GM18907 (cell line): Measurements from ENCODE around the gene RAD51B.

ENCODE experiments used
- ATAC-seq: cut with Tn5 transposase; IDR thresholded peaks from one replicate; pipeline ENCODE4 v1.9.1; 2021; ENCODE audit warnings: mild to moderate bottlenecking, moderate library complexity; ENCODE audit not compliant: unreplicated experiment

RAD51B gene

GRCh38 chr14:68714991-68715924, 895.7 kb downstream of the RAD51B start:
- no peak for ATAC-seq

GRCh38 chr14:68716698-68717097, 897.1 kb downstream of the RAD51B start:
- ATAC-seq = no peak

DNA sequence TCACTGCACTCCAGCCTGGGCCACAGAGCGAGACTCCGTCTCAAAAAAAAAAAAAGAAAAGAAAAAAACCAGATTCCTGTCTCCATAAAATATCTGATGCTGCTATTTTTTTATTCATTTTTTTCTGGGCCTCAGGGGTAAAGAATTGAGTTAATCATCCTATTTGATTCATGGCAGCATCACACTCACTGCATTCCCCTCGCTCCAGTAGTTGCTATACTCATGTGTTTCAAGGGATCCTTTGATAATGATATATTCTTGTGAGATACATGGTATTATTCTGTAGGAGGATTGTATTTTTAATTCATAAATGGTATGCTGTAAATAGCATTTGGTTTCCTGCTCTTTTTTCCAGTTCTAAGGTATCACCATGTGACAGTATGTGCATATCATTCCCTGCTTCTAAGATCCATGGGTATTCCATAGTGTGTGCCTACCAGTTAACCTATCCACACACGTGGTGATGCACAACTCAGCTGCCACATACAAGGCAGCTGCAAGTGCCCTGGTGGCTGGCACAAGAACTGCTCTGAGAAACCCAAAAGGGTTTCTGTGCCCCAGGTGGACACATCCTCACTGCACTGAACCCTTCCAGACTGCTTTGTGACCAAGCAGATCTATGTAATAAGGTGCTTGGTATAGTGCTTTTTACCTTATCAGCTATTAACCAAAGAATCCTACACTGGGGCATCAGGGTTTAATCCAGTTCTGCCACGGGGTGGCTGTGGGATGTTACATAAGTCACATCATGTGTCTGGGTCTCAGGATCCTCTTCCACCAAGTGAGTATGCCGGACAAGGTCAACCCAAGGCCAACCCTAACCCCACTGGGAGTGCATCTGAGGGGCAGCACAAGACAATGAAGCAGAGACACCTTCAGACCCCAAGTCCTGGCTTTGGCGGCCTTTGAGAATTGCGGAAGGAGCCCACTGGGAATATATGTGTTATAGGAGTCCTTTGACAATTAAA, 898.7 kb downstream of the RAD51B start:
- no peak for ATAC-seq

DNA sequence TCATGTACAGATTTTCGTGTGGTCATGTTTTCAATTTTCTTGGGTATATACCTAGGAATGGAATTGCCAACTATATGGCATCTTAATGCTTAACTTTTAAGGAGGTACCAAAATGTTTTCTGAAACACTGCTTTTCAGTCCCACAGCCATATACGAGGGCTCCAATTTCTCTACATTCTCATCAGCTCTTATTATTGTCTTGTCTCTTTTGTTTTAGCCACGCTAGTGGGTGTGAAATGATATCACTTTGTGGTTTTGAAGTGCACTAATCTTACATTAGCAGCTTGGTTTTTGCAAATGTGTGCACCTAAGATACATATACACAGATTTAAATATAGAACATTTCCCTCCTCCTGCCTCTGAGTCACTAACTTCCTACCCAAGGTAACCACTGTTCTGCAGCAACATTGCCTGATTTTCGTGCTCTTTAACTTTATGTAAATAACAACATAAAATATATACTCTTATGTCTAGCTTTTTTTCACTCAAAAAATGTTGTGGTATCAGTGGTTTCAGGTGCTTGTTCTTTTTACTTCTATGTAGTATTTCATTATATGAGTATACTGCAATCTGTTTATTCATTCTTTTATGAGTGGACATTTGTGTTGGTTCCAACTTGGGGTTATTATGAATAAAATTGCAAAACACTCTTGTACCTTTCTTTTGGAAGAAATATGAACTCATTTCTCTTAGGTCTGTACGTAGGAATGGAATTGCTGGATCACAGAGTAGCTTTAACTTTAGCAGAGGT, 900.2 kb downstream of the RAD51B start:
- ATAC-seq = no peak

DNA sequence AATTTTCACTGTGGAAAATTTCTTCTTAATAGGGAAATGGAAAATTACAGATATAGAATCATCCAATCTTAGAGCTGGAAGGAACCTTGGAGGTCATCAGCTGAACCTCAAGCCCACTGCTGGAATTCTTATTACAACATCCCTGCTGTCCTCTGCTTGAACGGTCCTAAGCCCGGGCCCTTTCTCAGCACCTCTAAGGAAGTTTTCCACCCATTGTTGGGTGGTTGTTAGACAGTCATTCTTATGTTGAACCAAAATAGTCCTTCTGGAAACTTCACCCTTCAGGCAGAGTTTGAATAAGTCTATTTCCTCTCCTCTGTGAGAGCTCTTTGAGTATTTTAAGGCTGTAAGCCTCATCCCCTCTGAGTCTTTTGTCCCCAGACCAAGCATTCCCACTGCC, 902.6 kb downstream of the RAD51B start:
- no peak for ATAC-seq

DNA sequence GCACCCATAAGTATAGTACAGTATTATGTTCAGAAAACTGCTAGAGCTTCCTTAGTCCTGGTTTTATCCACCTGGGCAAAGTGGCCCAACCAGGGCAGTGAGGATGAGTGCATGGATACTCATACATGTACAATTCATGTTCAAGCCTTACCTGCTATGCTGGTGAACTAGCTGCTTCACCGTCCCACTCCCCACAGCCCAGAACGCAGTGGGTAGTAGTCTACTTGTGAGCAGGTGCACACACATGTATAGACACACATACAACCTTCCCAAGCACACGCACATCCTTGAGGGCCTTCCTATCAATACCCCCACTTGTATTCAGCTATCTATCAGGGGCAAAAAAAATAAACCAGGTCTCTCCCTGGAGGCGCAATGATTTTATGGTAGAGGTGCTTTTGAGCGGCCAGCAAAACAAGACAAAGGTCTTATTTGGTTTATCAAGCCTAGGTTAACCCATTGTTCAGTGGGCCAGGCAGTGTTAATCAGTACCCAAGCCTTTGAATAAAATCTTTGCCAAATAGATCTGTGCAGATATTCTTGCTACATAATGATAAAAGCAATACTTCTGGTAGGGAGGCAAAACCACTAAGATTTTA, 903.5 kb downstream of the RAD51B start:
- ATAC-seq = no peak

- ATAC-seq = no peak
These were observed 904.3 kb downstream of the RAD51B start for GRCh38 chr14:68723808-68724268.

DNA sequence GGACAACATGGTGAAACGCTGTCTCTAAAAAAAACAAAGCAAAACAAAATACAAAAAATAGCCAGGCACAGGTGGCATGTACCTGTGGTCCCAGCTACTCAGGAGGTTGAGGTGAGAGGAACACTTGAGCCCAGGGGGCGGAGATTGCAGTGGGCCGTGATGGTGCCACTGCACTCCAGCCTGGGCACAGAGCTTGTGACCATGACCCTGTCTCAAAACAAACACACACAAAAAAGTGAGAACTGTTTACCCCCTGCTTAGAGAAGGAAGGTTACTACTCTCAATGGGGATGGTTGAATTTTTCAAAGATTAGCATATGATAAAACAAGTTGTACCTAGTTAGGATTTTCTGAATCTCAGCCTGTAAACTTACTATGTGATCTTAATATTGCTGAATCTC, 905.3 kb downstream of the RAD51B start:
- no peak for ATAC-seq

GRCh38 chr14:68726093-68726695, 906.6 kb downstream of the RAD51B start:
- no peak for ATAC-seq

DNA sequence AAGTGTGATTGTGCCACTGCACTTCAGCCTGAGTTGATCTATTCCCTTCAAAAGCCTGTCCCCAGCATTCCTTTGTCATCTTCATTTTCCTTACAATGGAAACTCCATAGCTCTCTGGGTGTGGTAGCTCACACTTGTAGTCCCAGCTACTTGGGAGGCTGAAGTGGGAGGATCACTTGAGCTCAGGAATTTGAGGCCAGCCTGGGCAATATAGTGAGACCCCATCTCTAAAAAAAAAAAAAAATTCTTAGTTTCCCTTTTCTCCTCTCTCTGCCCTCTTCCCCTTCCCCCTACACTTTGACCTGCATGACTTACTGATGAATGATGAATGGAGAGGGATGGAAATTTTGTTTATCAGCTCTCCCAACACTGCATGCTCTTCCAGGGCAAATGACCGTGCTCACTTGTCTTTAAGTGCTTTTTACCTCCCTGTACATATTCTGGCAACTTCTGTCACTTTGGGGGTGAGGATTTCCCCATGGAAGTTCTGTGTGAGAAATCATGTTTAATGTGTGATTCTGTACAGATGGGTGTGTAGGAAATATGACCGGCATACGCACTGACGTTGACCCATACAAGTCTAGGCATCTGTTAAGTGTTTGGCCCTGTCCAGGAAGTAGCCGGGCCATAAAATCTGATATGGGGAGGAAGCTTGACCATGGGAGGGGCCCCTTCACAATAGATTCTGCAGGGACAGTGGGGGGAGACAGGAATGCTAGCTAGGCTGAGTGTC, 907.9 kb downstream of the RAD51B start:
- no peak for ATAC-seq

DNA sequence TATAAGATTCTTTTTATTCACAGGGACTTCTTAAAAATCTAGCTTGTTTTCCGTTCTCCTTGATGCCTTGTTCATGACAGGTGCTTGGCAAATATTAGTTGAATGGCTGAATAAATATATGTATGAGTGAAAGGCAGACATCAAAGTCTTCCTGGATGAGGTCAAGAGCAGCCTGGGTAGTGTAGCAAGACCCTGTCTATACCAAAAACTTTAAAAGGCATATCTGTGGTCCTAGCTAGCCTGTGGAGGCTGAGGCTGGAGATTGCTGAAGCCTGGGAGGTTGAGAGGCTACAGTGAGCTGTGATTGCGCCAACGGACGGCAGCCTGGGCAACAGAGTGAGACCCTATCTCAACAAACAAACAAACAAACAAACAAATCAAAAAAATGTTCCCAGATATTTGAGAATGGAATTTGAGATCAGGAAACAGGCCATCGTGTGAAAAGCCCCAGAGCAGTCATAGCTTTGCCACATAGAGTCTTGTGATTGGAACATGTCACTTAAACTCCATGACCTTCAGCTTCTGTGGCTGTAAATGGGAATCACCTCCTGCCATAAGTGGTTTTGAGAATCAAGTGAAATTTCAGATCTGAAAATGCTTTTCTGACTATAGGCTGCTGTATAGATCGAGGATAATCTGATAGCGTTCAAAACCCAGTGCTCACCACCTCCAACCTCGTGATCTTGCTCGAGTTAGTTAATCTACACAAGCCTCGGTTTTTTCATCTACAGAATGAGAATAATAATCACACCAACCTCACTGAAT, 908.9 kb downstream of the RAD51B start:
- no peak for ATAC-seq

GRCh38 chr14:68729556-68729955, 910.0 kb downstream of the RAD51B start:
- ATAC-seq = no peak

DNA sequence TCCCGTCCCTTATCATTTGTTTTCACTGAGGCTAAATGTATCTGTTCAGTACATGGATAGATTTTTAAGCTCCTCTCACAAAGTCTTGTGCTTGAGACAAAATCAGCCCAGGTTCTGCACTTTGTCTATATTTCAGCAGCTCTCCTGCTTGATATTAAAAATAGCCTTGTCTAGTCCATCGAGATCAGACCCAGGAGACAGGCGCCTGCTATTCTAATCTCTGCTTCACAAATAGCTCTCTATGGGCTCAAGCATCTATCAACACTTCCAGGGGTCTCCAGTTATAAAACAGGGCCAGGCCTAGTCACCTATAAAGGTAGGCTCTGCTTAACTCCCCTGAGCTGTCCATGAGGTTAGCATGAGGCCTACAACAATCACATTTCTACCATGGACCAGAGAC, 910.8 kb downstream of the RAD51B start:
- no peak for ATAC-seq

GRCh38 chr14:68730811-68731425, 911.3 kb downstream of the RAD51B start:
- no peak for ATAC-seq

DNA sequence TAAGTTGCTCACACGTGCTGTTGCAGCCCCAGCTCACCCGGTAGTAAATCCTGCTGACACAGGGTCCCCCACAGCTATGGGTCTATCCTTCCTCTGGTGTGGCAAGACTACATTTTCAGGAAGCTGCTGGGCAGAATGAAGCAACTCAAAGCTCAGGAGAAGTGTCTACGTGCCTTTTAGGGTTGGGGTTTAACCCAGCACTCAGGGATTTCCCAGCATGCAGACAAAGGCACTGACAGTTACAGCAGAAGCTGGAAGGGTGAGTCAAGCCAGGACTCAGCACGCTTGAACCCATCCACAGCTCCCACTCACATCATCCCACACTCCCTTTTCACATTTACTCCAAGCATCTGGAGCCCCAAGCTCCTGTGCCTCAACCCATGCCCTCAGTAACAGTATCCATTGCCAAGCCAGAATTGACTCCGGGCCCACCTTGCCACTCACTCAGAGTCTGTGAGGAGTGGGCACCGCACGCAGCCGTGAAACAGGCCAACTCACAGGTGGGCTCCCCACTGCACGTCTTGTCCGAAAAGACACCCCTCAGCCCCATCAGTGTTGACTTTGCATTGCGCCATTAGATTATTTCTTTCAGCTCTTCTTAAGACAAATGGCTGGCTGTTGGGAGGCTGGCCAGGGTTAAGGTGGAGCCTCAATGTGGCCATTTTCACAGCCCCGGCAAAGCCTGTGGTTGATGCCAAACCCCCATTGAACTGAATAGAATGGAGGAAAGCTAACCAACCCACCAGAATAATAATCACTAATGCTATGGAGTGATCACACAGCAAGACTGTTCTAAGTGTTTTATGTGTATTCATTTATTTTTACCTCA, 913.7 kb downstream of the RAD51B start:
- no peak for ATAC-seq

DNA sequence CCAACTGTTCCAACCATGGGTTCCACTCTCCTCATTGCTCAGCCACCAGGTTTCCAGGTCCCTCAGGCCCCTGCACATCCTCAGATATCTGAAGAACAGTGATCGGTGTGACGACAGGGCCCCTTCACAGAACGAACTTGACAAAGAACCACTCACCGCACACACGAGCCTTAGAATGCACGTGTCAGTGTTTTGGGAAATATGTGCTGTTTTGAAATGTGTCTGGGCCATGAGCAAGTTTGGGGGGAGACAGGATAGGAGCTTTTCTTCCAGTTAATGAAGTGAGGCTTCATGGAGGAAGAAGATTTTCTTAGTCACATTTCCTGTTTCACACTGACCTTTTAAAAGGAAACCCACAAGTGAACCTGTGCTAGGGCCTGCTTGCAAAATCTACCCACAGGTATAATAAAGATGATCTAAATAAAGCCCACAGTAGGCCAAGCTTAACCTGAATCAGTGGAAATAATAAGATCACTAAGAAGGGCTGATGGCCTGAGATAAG, 914.7 kb downstream of the RAD51B start:
- peak; percentile 72 for ATAC-seq

GRCh38 chr14:68735856-68736255, 916.3 kb downstream of the RAD51B start:
- no peak for ATAC-seq
